DMS 273 treated with DMSO at 0.1 percent for 48 hours (cell line): ENCODE results near the gene CNTN2.
A peak's percentile ranks its signal among the peaks of the same experiment; 100 is the strongest.

Source experiments
- DNase-seq: peaks from one replicate; lab custom pipeline; 2025; lab: John Stamatoyannopoulos, UW

Gene CNTN2

DNA sequence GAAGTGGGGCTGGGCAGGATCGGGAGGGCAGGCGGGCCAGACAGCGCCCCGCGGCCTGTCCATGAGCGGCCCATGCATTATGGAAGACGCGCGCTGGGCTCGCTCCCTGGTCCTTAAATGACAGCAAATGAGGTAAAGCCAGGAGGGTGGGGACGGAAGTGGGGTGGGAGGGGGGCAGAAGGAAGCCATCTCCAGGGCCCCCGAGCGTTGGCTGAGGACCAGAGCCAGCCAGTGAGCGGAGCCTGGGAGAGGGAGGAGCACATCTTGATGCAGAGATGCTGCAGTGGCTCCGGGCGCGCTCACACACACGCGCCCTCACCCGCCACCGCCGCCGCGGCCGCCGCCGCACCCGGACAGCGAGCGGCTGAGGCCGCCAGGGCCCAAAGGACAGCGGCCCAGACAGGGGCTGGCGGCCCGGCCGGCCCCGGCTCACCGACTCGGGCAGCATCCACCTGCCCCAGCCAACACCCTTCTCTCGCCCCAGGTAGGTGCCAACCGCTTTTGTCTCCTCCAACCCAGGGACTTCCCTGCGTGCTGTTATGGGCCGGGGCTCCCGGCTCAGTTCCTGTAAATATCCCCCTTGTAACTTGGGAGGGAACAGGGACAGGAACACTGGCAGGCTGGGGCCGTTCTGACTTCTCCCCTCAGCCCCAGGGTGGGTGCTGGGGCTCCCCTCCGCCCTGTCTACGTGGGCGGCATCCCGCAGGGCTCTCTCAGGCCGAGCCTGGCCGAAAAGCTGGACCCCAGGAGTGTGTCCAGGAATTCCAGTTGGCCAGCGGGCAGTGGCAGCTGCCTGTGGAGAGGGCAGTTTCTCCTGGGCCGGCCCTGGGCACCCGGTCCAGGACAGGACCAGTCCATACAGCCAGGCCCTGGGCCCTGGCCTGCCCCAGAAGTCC, at the start of gene CNTN2:
TSS of gene CNTN2 (plus strand) at position 302 of the 896 bp plus-strand sequence. CDS start 9,974 bp downstream, outside the sequence.
- DNase-seq: peak; percentile 35

GRCh38 chr1:204994086-204994862, 48.7 kb upstream of the CNTN2 start:
- DNase-seq: no peak

DNA sequence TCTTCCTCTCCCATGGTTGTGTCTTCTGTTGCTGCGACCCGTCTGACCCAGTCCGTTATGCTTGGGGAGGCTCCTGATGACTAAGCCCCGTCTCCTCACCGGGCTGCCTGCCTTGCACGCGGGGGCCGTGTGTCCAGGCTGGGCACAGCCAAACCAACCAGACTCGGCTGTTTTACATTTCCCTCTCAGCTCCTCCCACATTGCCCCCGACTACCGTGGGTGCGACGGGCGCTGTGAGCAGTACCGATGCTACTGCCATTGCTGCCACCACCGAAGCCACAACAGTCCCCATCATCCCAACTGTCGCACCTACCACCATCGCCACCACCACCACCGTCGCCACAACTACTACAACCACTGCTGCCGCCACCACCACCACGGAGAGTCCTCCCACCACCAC, 46.0 kb upstream of the CNTN2 start:
- DNase-seq: no peak

DNA sequence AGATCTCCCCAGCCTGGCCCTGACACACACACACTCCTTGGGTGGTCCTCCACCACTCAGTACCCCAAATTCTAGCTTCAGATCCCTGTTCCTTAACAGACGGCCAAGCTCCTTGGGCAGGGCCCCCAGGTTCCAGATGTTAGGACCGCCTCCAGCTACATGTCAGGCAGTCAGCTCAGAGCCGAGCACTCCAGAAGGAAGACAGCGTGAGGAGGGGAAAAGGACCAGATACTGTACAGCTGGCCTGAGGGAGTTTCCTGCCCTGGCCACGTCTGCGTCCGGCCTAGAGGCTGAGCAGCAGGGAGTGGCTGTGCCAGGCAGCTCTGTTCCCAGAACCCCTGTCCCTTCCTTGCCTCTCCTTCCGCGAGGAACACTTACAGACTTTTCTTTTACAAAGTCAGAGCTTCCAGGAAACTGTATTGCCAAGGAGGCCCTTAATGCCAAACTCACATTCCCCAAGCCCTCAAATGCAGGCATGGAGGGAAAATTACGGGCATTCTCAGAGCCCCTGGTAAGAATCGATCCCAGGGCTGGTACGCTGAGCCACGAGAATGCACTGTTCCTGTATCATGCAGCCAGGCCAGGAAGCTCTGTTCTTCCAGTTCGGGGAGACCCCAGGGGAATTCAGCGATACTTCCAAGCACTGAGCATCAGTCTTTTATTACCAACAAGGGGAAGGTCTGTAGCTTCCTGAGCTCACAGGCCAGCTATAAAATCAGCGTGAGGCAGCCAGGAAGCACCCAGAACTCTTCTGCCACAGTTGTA, 45.2 kb upstream of the CNTN2 start:
- no peak for DNase-seq

- DNase-seq: no peak
Measured at GRCh38 chr1:205001162-205001561, 41.9 kb upstream of the CNTN2 start.

DNA sequence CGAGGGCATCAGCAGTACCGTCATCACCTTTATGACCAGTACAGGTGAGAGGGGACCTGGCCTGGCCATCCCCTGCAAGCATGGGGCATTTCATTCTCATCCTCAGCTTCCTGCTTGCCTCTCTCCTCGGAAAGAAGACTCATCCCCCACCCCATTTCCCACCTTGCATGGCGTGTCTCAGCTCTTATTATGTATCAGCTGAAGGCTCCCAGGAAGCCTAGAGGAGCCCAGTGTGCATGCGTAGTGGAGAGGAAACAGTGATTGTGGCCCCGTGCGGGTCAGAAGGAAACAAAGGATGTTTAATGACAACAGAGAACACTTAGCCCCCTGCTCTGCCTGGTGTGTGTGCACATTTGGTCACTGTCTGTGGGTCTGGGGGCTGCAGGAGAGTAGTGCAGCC, 40.3 kb upstream of the CNTN2 start:
- DNase-seq: no peak

DNA sequence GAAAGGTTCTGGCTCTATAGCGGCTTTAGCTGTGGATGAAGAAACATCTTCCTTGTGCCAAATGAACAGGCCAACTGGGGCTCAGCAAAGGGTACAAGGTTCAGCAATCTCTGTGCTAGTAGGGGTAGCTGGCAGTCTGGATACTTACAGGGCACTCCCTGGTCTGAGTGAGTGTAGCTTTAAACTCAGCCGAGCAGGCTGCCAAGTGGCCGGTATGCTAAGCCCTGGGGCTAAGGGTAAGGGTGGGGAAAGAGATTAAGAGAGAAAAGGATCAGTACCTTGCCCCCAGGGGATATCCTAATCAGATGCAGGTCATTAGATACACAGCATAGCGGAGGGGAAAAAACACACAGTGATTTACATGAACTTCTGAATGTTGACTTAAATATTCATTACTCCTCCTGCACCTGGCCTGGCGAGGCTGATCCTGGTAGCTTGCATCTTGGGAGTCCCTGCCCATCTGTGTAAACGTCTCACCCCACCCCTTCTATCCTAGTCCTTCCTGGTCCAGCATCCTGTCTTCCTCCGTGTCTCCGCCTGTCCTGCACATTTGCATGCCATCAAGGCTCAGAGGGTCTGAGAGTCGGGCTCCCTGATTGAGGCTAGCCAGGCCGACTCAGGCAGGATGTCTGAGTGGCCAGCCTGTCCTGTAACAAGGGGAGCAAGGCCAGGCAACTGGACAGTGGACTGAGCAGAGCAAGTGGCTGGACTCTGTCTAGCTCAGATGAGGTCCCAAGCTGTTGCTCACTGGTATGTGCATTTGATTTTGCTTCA, 39.5 kb upstream of the CNTN2 start:
- no peak for DNase-seq

- DNase-seq: no peak
Measured at GRCh38 chr1:205004351-205004750, 38.7 kb upstream of the CNTN2 start.

GRCh38 chr1:205008896-205009295, 34.1 kb upstream of the CNTN2 start:
- DNase-seq: no peak

DNA sequence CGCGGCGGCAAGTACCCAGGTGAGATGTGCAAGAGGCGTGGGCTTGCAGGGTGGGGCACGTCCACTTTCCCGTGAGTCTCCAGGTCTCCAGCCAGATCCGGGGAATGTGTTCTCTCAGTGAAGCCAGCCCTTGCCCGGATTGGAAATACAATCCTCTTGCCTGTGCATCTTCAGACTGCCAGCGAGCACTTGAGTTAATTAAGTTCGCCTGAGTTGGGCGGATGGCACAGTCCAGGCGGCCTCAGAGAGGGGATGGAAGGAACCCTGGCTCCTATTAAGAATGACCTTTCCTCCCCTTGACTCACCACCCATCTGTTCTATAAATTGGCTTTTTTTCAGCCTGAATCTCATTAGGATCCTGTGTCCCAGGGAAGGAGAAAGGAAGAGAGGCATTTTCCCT, 33.3 kb upstream of the CNTN2 start:
- peak; percentile 57 for DNase-seq

GRCh38 chr1:205012391-205013140, 30.4 kb upstream of the CNTN2 start:
- no peak for DNase-seq

DNA sequence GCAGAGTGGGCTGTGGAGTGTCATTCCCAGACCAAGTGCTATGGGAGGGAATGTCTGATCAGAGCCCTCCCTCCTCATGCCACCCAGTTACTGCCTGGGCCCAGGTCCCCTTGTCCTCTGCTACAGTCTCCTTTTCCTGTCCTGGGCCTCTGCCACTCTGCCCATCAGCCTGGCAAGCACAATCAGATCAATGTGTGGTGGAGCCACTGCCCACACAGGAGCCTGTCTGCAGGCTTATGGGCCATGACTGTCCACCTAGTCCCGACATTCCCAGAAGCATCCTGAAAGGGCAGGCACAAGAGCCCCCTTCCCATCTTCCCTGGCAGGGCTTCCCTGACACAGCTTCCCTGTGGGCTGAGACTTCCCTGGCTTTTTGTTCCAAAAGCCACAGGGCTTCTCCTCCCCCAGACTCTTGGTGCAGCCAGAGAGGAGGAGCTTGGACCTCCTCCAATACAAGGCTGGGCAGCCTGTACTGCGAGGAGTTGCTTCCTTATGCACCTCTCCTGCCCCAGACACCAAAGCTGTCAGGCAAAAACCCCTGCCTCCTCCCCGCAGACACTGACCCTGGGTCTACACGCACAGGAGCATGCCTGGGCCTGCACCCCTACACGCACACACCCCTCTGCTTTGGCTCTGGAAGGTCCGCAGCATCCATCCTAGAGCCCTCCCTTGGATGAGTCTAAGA, 29.2 kb upstream of the CNTN2 start:
- peak; percentile 36 for DNase-seq

DNA sequence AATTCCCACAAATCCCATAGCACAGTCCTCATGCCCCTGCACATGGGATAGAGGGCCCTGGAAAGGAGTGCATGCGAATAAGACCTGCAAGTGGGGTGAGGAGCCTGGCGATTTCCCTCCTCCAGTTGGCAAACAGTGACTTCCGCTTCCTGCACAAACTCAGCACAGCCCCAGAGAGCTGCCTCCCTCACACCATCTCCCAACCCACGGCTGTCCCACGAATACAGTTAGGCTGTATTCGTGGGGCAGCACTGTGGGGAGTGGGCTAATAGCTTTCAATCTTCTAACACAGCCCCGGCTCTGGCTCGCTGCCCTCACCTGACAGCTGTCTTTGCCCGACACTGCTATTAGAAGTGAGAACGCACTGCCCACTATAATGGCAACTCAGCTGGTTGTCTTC, 28.2 kb upstream of the CNTN2 start:
- no peak for DNase-seq

GRCh38 chr1:205015241-205015640, 27.8 kb upstream of the CNTN2 start:
- DNase-seq: no peak

- DNase-seq: no peak
Measured at GRCh38 chr1:205016075-205016474, 26.9 kb upstream of the CNTN2 start.

- DNase-seq: no peak
Measured at GRCh38 chr1:205016584-205016983, 26.4 kb upstream of the CNTN2 start.

DNA sequence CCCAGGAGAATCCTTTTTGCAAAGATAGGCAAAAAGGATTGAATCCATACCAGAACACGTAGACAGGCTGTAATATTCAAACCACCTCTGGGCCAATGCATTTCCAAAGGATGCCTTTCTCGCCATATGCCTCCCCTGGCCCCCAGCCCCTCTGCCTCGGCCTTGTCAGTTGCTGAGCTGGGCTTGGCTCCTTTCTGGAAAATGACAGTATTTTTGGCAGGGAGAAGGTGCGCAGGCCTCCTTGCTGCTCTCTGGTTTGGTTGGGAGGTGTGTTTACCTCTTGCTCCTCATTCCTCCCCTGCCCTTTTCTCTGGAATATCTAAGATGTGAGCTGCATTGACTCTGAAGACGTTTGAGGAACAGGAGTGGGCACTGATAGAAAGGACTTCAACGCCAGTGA, 26.0 kb upstream of the CNTN2 start:
- DNase-seq: no peak

DNA sequence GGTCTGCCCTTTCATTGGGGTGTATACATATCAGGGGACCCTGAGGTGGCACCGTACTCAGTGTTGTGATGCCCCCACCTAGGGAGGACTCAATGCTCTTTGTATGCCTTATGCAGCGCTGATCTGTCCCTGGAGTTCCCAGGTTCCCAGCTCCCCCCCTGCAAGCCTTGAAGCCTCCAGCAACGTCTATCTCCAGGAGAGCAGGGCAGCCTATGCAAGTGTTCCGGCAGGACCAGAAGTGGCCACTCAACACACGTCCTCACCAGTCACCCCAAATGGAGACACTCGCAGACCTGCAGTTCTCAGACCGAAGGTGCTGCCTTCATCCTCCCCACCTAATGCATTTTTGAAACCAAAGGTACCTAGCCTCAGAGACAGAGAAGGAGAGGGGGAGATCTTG, 25.2 kb upstream of the CNTN2 start:
- DNase-seq: no peak

DNA sequence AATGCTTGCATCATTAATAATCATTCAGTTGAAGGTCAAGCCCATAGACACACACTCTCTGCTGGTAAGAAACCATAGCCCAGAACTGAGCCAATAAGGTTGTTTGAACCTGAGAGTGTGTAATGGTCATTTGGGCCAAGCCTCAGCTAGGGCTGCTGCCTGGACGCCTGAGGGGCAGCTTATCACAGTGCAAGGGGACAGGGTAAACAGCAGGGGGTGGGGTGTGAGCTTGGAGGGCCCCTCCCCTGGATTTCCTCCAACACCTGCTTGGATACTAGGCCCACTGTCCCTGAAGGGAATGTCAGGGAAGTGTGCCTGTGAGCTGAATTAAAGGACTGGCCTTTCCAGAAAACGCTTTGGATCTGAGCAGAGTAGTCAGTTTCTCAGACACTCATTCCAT, 24.6 kb upstream of the CNTN2 start:
- no peak for DNase-seq

- DNase-seq: no peak
Measured at GRCh38 chr1:205020466-205020865, 22.5 kb upstream of the CNTN2 start.
